ENCODE results near the gene CHIC1.
"Not testable (repeated sequence)": the region's sequence is repeated elsewhere in the genome, so short reads cannot be mapped to it uniquely, and the experiment has no call there.

CHIC1 gene

DNA sequence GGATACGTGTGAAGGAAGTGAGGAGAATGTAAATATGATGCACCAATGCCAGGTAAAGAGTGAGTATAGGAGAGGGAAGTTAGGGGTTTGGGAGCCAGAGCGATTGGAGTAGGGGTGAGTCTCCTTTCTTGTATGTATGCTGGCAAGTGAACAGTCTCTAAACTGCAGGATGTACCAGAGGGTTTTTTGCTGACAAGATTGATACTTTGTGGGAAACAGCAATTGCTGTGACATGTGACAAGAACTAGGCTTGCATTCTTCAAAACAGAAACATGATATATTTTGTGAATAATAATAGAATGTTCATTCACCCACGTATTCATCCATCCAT, 706 bp downstream of the CHIC1 start:
- H2BK5ac ChIP-seq (ENCODE audit: low read depth, low read length, poor library complexity, severe bottlenecking): no peak overlapping the region
- peak overlapping the region; percentile 61 for H2AFZ ChIP-seq (ENCODE audit: low read depth, low read length)
- H3K9ac ChIP-seq (ENCODE audit: low read length): peak overlapping the region; percentile 97
- no peaks in the 10 kb centered on the region for H3K4me1 ChIP-seq (ENCODE audit: control insufficient read depth, insufficient read depth, low read depth, low read length)
- no peaks in the 10 kb centered on the region for H3K79me1 ChIP-seq (replicated peaks; ENCODE audit: low read length, poor library complexity, severe bottlenecking)
- H3K4me3 ChIP-seq (ENCODE audit: insufficient read depth in 1 of 2, low read depth in 1 of 2, low read length in 2 of 2): peak overlapping the region; percentile 76 to 83
- peak overlapping the region; percentile 99 for H4K8ac ChIP-seq (ENCODE audit: low read length)
- peak overlapping the region in 1 of 2 experiments; percentile 97 for H3K14ac ChIP-seq (ENCODE audit: low read length in 2 of 2)
- H3K4me2 ChIP-seq (ENCODE audit: low read length, poor library complexity, severe bottlenecking): peak overlapping the region; percentile 63
- H2AK5ac ChIP-seq (ENCODE audit: low read length, severe bottlenecking): no peak overlapping the region
- peak; percentile 16 for DNase-seq
- no peak overlapping the region for H2BK15ac ChIP-seq (ENCODE audit: low read depth, poor library complexity, severe bottlenecking)
- H3K23ac ChIP-seq (ENCODE audit: low read length in 2 of 2): no peak overlapping the region
- H3K4ac ChIP-seq (ENCODE audit: low read depth in 1 of 2, low read length in 2 of 2): peak overlapping the region in 1 of 2 experiments; percentile 15
- H2BK120ac ChIP-seq (ENCODE audit: low read depth, low read length): no peak overlapping the region
- H3K18ac ChIP-seq (ENCODE audit: low read depth in 1 of 2, low read length in 2 of 2): peak overlapping the region; percentile 54 to 97
- WGBS: 0% methylated on average over 2 of the region's 3 CpGs
- H4K91ac ChIP-seq (ENCODE audit: low read length): no peak overlapping the region
- H3K9me3 ChIP-seq (ENCODE audit: control insufficient read depth, low read length): no peaks in the 10 kb centered on the region
- H3K27me3 ChIP-seq (ENCODE audit: control insufficient read depth in 1 of 2, insufficient read depth in 1 of 2, low read length in 2 of 2): no peaks in the 10 kb centered on the region
- H3K36me3 ChIP-seq (ENCODE audit: control insufficient read depth in 1 of 2, insufficient read depth in 2 of 2, low read depth in 1 of 2, low read length in 2 of 2): peaks cover 0 to 3% of the 10 kb centered on the region in 2 experiments
- peak overlapping the region; percentile 72 for H3K27ac ChIP-seq (ENCODE audit: low read length, poor library complexity, severe bottlenecking)
- no peak overlapping the region for H2BK12ac ChIP-seq (ENCODE audit: low read length in 2 of 2)

DNA sequence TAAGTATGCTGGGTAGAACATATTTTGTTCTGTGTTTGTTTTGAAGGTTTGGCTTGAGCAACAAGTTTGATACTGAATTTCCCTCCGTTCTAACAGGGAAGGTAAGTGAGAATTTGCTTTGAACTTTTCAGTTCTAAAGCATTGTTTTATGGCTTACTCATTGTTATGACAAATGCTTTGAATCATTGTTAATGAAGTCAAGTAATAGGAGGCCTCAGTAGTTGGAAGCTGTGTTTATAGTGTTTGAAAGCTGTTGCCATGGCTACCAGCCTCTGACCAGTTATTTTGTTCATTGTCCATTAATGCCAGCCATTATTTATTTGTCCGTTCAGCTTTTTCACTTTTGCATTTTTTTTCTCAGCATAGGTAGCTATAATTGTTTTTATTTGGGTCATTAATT, 14.4 kb downstream of the CHIC1 start:
- Histone ChIP-seq H3K4me3 (ENCODE audit: insufficient read depth in 1 of 2, low read depth in 1 of 2, low read length in 2 of 2) (no peak overlapping the region), H3K14ac (ENCODE audit: low read length in 2 of 2) (no peak overlapping the region), H3K9me3 (ENCODE audit: control insufficient read depth, low read length) (peaks cover 19% of the 10 kb centered on the region), H2BK120ac (ENCODE audit: low read depth, low read length) (no peak overlapping the region), H3K36me3 (ENCODE audit: control insufficient read depth in 1 of 2, insufficient read depth in 2 of 2, low read depth in 1 of 2, low read length in 2 of 2) (no peaks in the 10 kb centered on the region), H3K27ac (ENCODE audit: low read length, poor library complexity, severe bottlenecking) (no peak overlapping the region), H3K9ac (ENCODE audit: low read length) (peak overlapping the region; percentile 86), H3K79me1 (replicated peaks; ENCODE audit: low read length, poor library complexity, severe bottlenecking) (no peaks in the 10 kb centered on the region), H4K91ac (ENCODE audit: low read length) (no peak overlapping the region), H3K18ac (ENCODE audit: low read depth in 1 of 2, low read length in 2 of 2) (no peak overlapping the region), H3K4me2 (ENCODE audit: low read length, poor library complexity, severe bottlenecking) (no peak overlapping the region), H2AK5ac (ENCODE audit: low read length, severe bottlenecking) (no peak overlapping the region), H3K27me3 (ENCODE audit: control insufficient read depth in 1 of 2, insufficient read depth in 1 of 2, low read length in 2 of 2) (no peaks in the 10 kb centered on the region), H2BK15ac (ENCODE audit: low read depth, poor library complexity, severe bottlenecking) (no peak overlapping the region), H4K8ac (ENCODE audit: low read length) (no peak overlapping the region), H3K4ac (ENCODE audit: low read depth in 1 of 2, low read length in 2 of 2) (no peak overlapping the region), H3K4me1 (ENCODE audit: control insufficient read depth, insufficient read depth, low read depth, low read length) (no peaks in the 10 kb centered on the region), H2BK12ac (ENCODE audit: low read length in 2 of 2) (no peak overlapping the region), H2AFZ (ENCODE audit: low read depth, low read length) (no peak overlapping the region), H3K23ac (ENCODE audit: low read length in 2 of 2) (no peak overlapping the region), H2BK5ac (ENCODE audit: low read depth, low read length, poor library complexity, severe bottlenecking) (no peak overlapping the region)
- DNase-seq: peak; percentile 79
- WGBS: 50% methylated on average over 1 of the region's 2 CpGs

DNA sequence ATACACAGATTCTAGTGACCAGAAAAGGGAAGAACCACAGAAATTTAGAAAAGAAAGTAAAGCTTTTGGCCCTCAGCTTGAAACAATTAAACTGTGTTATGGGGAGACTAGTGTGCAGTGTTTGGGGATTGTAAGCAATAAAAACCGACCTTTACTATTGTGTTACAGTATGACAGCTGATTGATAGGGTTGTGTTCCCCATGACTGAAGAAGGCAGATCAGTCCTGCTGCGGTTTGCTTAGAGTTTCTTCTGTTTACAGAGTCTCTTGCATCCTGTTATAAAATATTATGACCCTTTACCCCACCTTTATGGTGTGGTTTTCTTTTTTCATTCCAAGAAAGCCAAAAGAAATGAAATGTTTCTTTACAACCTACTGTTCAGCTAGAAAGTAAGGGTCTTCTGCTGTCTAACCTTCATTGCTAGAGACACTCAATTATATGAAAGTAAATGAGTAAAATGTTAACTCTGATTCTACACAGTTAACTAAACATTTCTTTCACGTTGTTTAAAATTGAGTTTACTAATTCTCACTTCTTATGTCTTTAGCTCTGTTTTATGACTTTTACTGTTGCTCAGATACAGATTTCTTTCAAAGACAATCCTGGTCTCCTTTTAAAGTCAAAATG, 18.1 kb downstream of the CHIC1 start:
- Histone ChIP-seq H2AFZ (ENCODE audit: low read depth, low read length) (no peak overlapping the region), H3K4me1 (ENCODE audit: control insufficient read depth, insufficient read depth, low read depth, low read length) (no peaks in the 10 kb centered on the region), H3K4me3 (ENCODE audit: insufficient read depth in 1 of 2, low read depth in 1 of 2, low read length in 2 of 2) (no peak overlapping the region), H3K27me3 (ENCODE audit: control insufficient read depth in 1 of 2, insufficient read depth in 1 of 2, low read length in 2 of 2) (no peaks in the 10 kb centered on the region), H3K9ac (ENCODE audit: low read length) (peak overlapping the region; percentile 25), H3K27ac (ENCODE audit: low read length, poor library complexity, severe bottlenecking) (no peak overlapping the region), H2BK15ac (ENCODE audit: low read depth, poor library complexity, severe bottlenecking) (no peak overlapping the region), H3K14ac (ENCODE audit: low read length in 2 of 2) (no peak overlapping the region), H2BK12ac (ENCODE audit: low read length in 2 of 2) (no peak overlapping the region), H3K9me3 (ENCODE audit: control insufficient read depth, low read length) (no peaks in the 10 kb centered on the region), H3K23ac (ENCODE audit: low read length in 2 of 2) (no peak overlapping the region), H3K4ac (ENCODE audit: low read depth in 1 of 2, low read length in 2 of 2) (no peak overlapping the region), H3K4me2 (ENCODE audit: low read length, poor library complexity, severe bottlenecking) (no peak overlapping the region), H4K91ac (ENCODE audit: low read length) (no peak overlapping the region), H3K36me3 (ENCODE audit: control insufficient read depth in 1 of 2, insufficient read depth in 2 of 2, low read depth in 1 of 2, low read length in 2 of 2) (peaks cover 0 to 7% of the 10 kb centered on the region in 2 experiments), H2BK120ac (ENCODE audit: low read depth, low read length) (no peak overlapping the region), H3K79me1 (replicated peaks; ENCODE audit: low read length, poor library complexity, severe bottlenecking) (no peaks in the 10 kb centered on the region), H3K18ac (ENCODE audit: low read depth in 1 of 2, low read length in 2 of 2) (no peak overlapping the region), H4K8ac (ENCODE audit: low read length) (no peak overlapping the region), H2AK5ac (ENCODE audit: low read length, severe bottlenecking) (no peak overlapping the region), H2BK5ac (ENCODE audit: low read depth, low read length, poor library complexity, severe bottlenecking) (no peak overlapping the region)
- DNase-seq: no peak
- no CpG with 5 or more reads among the region's 3 CpGs for WGBS

DNA sequence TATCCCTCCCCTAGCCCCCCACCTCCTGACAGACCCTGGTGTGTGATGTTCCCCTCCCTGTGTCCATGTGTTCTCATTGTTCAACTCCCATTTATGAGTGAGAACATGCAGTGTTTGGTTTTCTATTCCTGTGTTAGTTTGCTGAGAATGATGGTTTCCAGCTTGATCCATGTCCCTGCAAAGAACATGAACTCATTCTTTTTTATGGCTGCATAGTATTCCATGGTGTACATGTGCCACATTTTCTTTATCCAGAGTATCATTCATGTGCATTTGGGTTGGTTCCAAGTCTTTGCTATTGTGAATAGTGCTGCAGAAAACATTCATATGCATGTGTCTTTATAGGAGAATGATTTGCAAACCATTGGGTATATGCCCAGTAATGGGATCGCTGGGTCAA, 34.8 kb downstream of the CHIC1 start:
- H3K9ac ChIP-seq (ENCODE audit: low read length); H2AFZ ChIP-seq (ENCODE audit: low read depth, low read length); H2BK120ac ChIP-seq (ENCODE audit: low read depth, low read length); H3K27ac ChIP-seq (ENCODE audit: low read length, poor library complexity, severe bottlenecking); H3K4me2 ChIP-seq (ENCODE audit: low read length, poor library complexity, severe bottlenecking); H4K8ac ChIP-seq (ENCODE audit: low read length); H3K4me3 ChIP-seq (ENCODE audit: insufficient read depth in 1 of 2, low read depth in 1 of 2, low read length in 2 of 2); H3K4ac ChIP-seq (ENCODE audit: low read depth in 1 of 2, low read length in 2 of 2); H3K79me1 ChIP-seq (replicated peaks; ENCODE audit: low read length, poor library complexity, severe bottlenecking); H3K18ac ChIP-seq (ENCODE audit: low read depth in 1 of 2, low read length in 2 of 2); H2BK15ac ChIP-seq (ENCODE audit: low read depth, poor library complexity, severe bottlenecking); H4K91ac ChIP-seq (ENCODE audit: low read length); H3K36me3 ChIP-seq (ENCODE audit: control insufficient read depth in 1 of 2, insufficient read depth in 2 of 2, low read depth in 1 of 2, low read length in 2 of 2); H2BK5ac ChIP-seq (ENCODE audit: low read depth, low read length, poor library complexity, severe bottlenecking); H3K27me3 ChIP-seq (ENCODE audit: control insufficient read depth in 1 of 2, insufficient read depth in 1 of 2, low read length in 2 of 2); H2AK5ac ChIP-seq (ENCODE audit: low read length, severe bottlenecking); DNase-seq; H2BK12ac ChIP-seq (ENCODE audit: low read length in 2 of 2); H3K14ac ChIP-seq (ENCODE audit: low read length in 2 of 2); H3K9me3 ChIP-seq (ENCODE audit: control insufficient read depth, low read length); H3K4me1 ChIP-seq (ENCODE audit: control insufficient read depth, insufficient read depth, low read depth, low read length); H3K23ac ChIP-seq (ENCODE audit: low read length in 2 of 2): not testable (repeated sequence)
- WGBS: 71% methylated on average over 1 of the region's 1 CpG
